HG02852 (cell line): Measurements from ENCODE around the gene DEGS1.
"Not testable (repeated sequence)": the region's sequence is repeated elsewhere in the genome, so short reads cannot be mapped to it uniquely, and the experiment has no call there.

Experiments
- ATAC-seq: cut with Tn5 transposase; IDR thresholded peaks from one replicate; pipeline ENCODE4 v1.9.1; 2021; ENCODE audit warnings: mild to moderate bottlenecking, moderate library complexity; ENCODE audit not compliant: unreplicated experiment

Gene DEGS1

GRCh38 chr1:224180783-224181452 lies 2.1 kb upstream of the DEGS1 start:
- ATAC-seq: no peak

GRCh38 chr1:224181453-224181810 lies 1.6 kb upstream of the DEGS1 start:
- ATAC-seq: no peak

- ATAC-seq: peak; percentile 46
Measured at GRCh38 chr1:224182057-224182865, 779 bp upstream of the DEGS1 start.

- peak; percentile 39 for ATAC-seq
Measured at GRCh38 chr1:224183591-224184312, 712 bp downstream of the DEGS1 start.

DNA sequence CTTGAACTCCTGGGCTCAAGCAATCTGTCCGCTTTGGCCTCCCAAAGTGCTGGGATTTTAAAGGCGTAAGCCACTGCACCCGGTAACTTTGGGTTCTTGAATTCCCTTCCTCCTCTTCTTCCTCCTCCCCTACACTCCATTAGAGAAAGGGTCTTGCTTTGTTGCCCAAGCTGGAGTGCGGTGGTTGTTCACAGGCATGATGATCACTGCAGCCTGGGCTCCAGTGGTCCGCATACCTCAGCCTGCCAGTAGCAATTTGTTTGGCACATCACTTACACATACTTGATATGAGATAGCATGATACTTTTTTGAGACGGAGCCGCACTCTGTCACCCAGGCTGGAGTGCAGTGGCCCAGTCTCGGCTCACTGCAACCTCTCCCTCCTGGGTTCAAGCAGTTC lies 2.2 kb downstream of the DEGS1 start:
- no peak for ATAC-seq

DNA sequence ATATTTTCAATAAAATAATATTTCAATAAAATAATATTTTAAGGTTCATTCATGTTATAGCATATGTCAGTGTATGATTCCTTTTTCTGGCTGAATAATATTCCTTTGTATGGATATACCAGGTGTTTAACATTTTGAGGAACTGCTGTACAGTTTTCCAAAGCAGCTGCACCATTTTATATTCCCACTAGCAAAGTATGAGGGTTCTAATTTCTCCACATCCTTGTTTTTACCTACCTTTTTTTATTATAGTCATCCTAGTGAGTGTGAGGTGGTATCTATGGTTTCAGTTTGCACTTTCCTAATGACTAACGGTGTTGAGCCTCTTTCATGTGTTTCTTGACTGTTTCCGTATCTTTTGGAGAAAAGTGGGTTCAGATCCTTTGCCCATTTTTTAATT lies 5.2 kb downstream of the DEGS1 start:
- no peak for ATAC-seq

GRCh38 chr1:224189561-224189960 lies 6.5 kb downstream of the DEGS1 start:
- no peak for ATAC-seq

DNA sequence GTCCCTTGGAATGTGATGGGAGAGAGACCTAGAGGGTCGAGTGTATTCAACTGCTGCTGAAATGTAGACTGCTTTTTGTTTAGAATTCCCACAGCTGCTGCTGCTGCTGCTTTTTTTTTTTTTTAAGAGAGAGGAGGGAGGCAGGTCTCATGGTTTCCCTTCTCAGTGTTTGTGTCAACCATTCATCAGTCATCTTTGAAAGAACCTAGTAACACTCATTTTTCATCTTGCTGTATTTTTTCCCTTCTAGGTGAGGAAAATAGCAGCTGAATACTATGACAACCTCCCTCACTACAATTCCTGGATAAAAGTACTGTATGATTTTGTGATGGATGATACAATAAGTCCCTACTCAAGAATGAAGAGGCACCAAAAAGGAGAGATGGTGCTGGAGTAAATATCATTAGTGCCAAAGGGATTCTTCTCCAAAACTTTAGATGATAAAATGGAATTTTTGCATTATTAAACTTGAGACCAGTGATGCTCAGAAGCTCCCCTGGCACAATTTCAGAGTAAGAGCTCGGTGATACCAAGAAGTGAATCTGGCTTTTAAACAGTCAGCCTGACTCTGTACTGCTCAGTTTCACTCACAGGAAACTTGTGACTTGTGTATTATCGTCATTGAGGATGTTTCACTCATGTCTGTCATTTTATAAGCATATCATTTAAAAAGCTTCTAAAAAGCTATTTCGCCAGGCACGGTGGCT lies 9.2 kb downstream of the DEGS1 start:
- no peak for ATAC-seq

- ATAC-seq: no peak
Measured at GRCh38 chr1:224193319-224193966, 10.4 kb downstream of the DEGS1 start.

DNA sequence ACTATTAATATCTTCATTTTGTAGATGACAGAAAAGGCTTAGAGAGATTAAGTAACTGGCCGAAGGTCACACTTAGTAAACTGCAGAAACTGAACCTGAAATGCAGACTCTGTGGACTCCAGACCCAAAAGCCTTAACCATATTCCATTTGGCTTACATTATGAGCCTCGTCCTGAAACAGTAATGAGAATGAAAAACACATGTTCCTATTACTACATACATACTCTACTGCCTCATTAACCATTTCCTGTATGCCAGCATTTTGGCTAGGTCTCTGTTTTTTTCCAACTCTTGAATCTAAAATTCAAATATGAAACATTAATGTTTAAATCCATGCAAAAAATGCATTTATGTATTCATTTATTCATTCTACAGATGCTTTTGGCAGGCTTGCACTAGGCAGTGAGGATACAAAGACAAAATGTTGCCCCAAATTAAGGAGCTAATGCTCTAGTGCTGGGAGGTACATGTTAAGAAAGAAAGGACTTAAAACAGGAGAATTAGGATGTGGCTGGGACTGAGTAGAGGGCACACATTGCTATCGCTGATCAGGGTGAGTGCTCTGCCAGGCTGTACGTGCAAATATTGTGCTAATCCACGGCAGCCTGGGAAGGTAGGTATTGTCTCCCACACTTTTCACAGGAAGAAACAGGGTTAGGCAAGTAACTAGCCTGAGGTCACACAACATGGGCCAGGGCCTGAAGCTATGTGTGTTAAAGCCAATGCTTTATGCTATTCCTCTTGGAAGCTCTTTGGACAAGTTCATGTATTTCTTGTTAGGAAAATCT lies 14.0 kb downstream of the DEGS1 start:
- no peak for ATAC-seq

DNA sequence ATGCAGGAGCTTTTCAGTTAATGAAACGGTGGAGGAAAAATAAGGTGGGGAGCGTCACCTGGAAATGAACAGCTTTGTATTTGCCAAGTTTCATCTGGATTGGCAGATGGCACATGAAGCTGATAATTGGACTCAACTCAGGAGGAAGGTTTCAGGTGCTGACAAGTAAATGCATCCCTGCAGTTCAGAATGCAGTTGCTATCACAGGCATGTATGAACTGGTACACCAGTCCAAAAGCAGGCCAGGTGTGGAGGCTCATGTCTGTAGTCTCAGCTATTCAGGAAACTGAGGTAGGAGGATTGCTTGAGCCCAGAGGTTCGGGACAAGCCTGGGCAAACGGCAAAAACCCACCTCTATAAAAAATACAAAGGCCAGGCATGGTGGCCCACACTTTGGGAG lies 15.5 kb downstream of the DEGS1 start:
- no peak for ATAC-seq

- ATAC-seq: no peak
Measured at GRCh38 chr1:224199679-224200078, 16.6 kb downstream of the DEGS1 start.

- ATAC-seq: no peak
Measured at GRCh38 chr1:224201383-224201782, 18.3 kb downstream of the DEGS1 start.

DNA sequence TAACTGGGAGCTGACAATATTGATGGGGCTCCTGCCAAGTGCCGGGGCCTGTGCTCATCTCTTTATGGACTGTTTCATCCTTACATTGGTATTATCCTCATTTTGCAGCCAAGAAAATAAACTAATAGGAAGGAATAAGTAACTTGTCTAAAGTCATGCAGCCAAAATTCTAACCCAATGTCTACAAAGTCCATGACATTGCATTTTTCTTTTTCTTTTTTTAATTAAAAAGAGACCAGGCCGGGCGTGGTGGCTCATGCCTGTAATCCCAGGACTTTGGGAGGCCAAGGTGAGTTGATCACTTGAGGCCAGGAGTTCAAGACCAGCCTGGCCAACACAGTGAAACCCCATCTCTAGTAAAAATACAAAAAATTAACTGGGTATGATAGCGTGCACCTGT lies 18.8 kb downstream of the DEGS1 start:
- ATAC-seq: no peak

DNA sequence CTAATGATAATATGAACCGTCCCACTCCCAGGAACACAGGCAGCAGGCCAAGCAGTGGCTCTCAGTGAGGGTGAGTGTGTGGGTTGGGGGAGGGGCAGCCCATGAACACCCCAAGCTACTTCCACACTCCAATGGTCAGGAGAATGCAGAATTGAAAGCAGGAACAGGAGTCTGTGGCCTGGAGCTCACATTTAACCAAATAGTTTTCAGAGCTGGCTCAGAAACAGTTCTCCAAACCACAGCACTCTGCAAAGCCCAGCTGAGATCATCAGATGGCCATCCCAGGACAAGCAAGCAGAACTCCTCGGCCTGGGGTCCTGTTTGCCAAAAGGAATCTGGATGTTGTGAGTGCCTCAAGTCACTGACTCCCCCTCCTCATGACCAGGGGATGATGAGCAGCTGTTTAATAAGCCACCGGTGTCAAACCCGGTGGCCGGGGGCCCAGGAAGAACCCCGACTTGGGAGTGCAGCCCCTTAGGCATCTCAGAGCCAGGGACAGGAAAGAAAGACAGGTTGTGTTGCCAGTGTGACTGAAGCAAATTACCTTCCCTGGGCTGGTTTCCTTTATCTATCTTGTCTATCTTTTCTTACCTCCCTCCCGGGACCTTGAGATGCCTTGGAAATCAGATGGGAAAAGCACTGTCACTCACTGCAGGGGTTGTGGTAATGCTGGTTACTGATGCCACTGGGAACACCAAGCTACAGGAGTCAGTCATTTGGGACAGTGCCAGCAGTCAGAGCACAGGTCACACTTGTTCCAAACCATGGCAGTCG lies 20.4 kb downstream of the DEGS1 start:
- ATAC-seq: peak; percentile 64

GRCh38 chr1:224205438-224205840 lies 22.4 kb downstream of the DEGS1 start:
- no peak for ATAC-seq

DNA sequence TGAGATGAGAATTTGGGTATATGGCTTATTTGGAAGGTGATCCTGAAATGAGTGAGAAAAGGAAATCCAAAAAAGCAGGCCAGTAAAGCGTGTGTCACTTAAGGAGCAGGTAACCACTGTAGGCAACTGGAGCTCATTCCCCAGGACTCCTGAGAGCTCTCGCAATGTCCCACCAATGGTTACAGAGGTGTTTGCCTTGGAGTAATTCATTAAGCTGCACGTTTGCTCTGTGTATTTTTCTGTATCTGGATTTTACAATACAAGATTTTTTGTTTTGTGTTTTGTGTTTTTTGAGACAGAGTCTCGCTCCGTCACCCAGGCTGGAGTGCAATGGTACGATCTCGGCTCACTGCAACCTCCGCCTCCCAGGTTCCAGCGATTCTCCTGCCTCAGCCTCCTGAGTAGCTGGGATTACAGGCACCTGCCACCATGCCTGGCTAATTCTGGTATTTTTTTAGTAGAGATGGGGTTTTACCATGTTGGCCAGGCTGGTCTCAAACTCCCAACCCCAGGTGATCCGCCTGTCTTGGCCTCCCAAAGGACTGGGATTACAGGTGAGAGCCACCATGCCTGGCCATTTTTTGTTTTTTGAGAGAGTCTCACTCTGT lies 23.0 kb downstream of the DEGS1 start:
- ATAC-seq: not testable (repeated sequence)

DNA sequence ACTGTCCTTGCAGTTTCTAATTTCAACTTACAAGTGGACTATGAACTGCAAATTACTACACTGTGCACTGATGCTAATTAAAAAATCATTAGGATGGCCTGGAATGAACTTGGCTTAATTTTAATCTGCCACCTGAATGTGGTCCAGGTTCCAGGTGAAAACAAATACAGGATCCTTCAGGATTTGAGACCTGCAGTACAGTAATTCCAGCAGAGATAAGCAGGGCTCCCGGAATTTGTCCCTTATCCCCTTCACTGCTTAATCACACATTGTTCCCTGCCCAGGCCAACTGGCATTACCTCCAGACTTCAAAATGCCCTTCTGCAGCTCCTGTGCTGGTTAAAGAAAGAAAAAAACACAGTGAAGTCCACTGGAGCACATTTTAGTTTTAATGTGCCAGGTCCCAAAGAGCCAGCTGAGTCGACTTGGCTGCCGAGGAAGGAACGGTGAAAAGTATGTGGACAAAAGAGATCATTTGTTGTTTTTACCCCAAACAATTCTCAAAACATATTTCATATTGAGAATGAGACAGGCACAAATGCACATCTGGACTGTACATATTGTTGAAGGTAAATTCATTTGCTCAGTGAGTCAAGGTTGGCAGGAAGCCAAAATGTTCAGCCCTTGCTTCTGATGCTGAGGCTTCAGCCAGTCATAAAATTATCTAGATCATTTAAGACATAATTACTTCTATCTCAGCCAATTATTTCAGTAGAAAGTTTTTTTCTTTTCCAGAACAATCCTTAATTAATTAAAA lies 28.3 kb downstream of the DEGS1 start:
- ATAC-seq: no peak
